H9 (cell line): ENCODE data around the gene ATL1. TPM values are rescaled to one million over a fixed set of nuclear protein-coding genes. Genes with fewer than 3 reads are reported as not detected.
A peak's percentile ranks its signal among the peaks of the same experiment; 100 is the strongest.

ENCODE experiments used
- DNase-seq: peaks from one replicate; pipeline ENCODE4 v3.0.0-alpha.2; 2017
- H2AFZ ChIP-seq: one replicate; pipeline ENCODE4 v1.6.1; 2013; ENCODE audit warnings: mild to moderate bottlenecking, low read length, control low read depth, moderate library complexity
- H2AK5ac ChIP-seq: 2 replicates; pipeline ENCODE4 v1.6.1; 2013; ENCODE audit warnings: low read length, control low read depth, mixed read lengths; ENCODE audit not compliant: insufficient read length
- H2BK120ac ChIP-seq: one replicate; pipeline ENCODE4 v1.6.1; 2013; ENCODE audit warnings: low read depth, mild to moderate bottlenecking, low read length, control low read depth, inconsistent platforms; ENCODE audit not compliant: poor library complexity, severe bottlenecking
- H2BK12ac ChIP-seq: 2 replicates; pipeline ENCODE4 v1.6.1; 2013; ENCODE audit warnings: low read length, control low read depth, mixed read lengths, low read depth; ENCODE audit not compliant: insufficient read length
- H2BK15ac ChIP-seq: 2 replicates; pipeline ENCODE4 v1.6.1; 2013; ENCODE audit warnings: low read depth, low read length, control low read depth
- H2BK20ac ChIP-seq: one replicate; pipeline ENCODE4 v1.6.1; 2013; ENCODE audit warnings: low read depth, mild to moderate bottlenecking, low read length, control low read depth, inconsistent platforms; ENCODE audit not compliant: poor library complexity, severe bottlenecking
- H2BK5ac ChIP-seq: 2 replicates; pipeline ENCODE4 v1.6.1; 2013; ENCODE audit warnings: low read length, control low read depth, mixed read lengths; ENCODE audit not compliant: insufficient read length
- H3K14ac ChIP-seq: 2 replicates; pipeline ENCODE4 v1.6.1; 2013; ENCODE audit warnings: low read length, control low read depth; ENCODE audit not compliant: insufficient read depth
- H3K18ac ChIP-seq: 2 replicates; pipeline ENCODE4 v1.6.1; 2013; ENCODE audit warnings: low read depth, mild to moderate bottlenecking, mixed read lengths, low read length, control low read depth; ENCODE audit not compliant: insufficient read length
- H3K23ac ChIP-seq: 2 replicates; pipeline ENCODE4 v1.6.1; 2013; ENCODE audit warnings: low read length, control low read depth, mixed read lengths, low read depth; ENCODE audit not compliant: insufficient read length
- H3K23me2 ChIP-seq: 2 replicates; pipeline ENCODE4 v1.6.1; 2013; ENCODE audit warnings: low read depth, mild to moderate bottlenecking, mixed read lengths, low read length, control low read depth; ENCODE audit not compliant: insufficient read length, poor library complexity, severe bottlenecking
- H3K27ac ChIP-seq: 2 replicates; pipeline ENCODE4 v1.5.1; 2013; ENCODE audit warnings: low read length, control low read depth, mixed read lengths, low read depth; ENCODE audit not compliant: insufficient read length
- H3K27me3 ChIP-seq: 2 replicates; pipeline ENCODE4 v1.6.1; 2013; ENCODE audit warnings: low read length, control low read depth, inconsistent platforms; ENCODE audit not compliant: insufficient read depth
- H3K4ac ChIP-seq: 2 replicates; pipeline ENCODE4 v1.6.1; 2013; ENCODE audit warnings: low read depth, mild to moderate bottlenecking, control low read depth, inconsistent platforms, low read length, moderate library complexity
- H3K4me1 ChIP-seq: 2 replicates; pipeline ENCODE4 v1.6.1; 2013; ENCODE audit warnings: low read length, control low read depth, inconsistent platforms; ENCODE audit not compliant: insufficient read depth
- H3K4me2 ChIP-seq: 2 replicates; pipeline ENCODE4 v1.6.1; 2013; ENCODE audit warnings: low read length, control low read depth, mixed read lengths; ENCODE audit not compliant: insufficient read length, insufficient read depth
- H3K56ac ChIP-seq: 2 replicates; pipeline ENCODE4 v1.6.1; 2013; ENCODE audit warnings: low read depth, mild to moderate bottlenecking, mixed read lengths, low read length, control low read depth; ENCODE audit not compliant: insufficient read length
- H3K79me1 ChIP-seq: 2 replicates; pipeline ENCODE4 v1.6.1; 2013; ENCODE audit warnings: low read depth, mild to moderate bottlenecking, moderate library complexity, low read length, control low read depth, inconsistent platforms; ENCODE audit not compliant: insufficient read depth, poor library complexity, severe bottlenecking
- H3K79me2 ChIP-seq: 2 replicates; pipeline ENCODE4 v1.6.1; 2013; ENCODE audit warnings: low read length, control low read depth, inconsistent platforms; ENCODE audit not compliant: insufficient read depth
- H3K9ac ChIP-seq: 2 replicates; pipeline ENCODE4 v1.6.1; 2013; ENCODE audit warnings: low read length, control low read depth, mixed read lengths; ENCODE audit not compliant: insufficient read length; ENCODE audit errors: extremely low read depth
- H3K9me3 ChIP-seq: one replicate; pipeline ENCODE4 v1.6.1; 2013; ENCODE audit warnings: low read depth, low read length, inconsistent platforms; ENCODE audit not compliant: control insufficient read depth
- H3T11ph ChIP-seq: one replicate; pipeline ENCODE4 v1.6.1; 2013; ENCODE audit warnings: mild to moderate bottlenecking, low read length, control low read depth, inconsistent platforms
- H4K20me1 ChIP-seq: one replicate; pipeline ENCODE4 v1.6.1; 2013; ENCODE audit not compliant: control insufficient read depth, insufficient read length, insufficient read depth
- H4K5ac ChIP-seq: 2 replicates; pipeline ENCODE4 v1.6.1; 2013; ENCODE audit warnings: low read depth, mild to moderate bottlenecking, mixed read lengths, low read length, control low read depth; ENCODE audit not compliant: insufficient read length
- H4K8ac ChIP-seq: replicated peaks from 2 replicates; pipeline ENCODE4 v1.6.1; 2013; ENCODE audit warnings: low read length, control low read depth, mixed read lengths, low read depth; ENCODE audit not compliant: insufficient read length
- H4K91ac ChIP-seq: 2 replicates; pipeline ENCODE4 v1.6.1; 2013; ENCODE audit warnings: low read depth, mild to moderate bottlenecking, moderate library complexity, mixed read lengths, low read length, control low read depth; ENCODE audit not compliant: insufficient read length
- H3K27ac Mint-ChIP-seq, 3 experiments: 2 replicates in 2 of 3; 3 replicates in 1 of 3; pipeline ENCODE4 v1.8.0; 2020 to 2021; ENCODE audit warnings: mixed read lengths in 3 of 3, mild to moderate bottlenecking in 1 of 3, moderate library complexity in 1 of 3
- H3K27me3 Mint-ChIP-seq: 2 replicates; pipeline ENCODE4 v1.8.0; 2021; ENCODE audit warnings: low read depth, mild to moderate bottlenecking, moderate library complexity, mixed read lengths
- H3K36me3 Mint-ChIP-seq, 3 experiments: 2 replicates in 2 of 3; 3 replicates in 1 of 3; pipeline ENCODE4 v1.8.0; 2020 to 2021; ENCODE audit warnings: low read depth in 3 of 3, mixed read lengths in 3 of 3; ENCODE audit not compliant: insufficient read depth in 1 of 3
- H3K4me1 Mint-ChIP-seq, 2 experiments: 2 replicates each; pipeline ENCODE4 v1.8.0; 2020; ENCODE audit warnings: mixed read lengths in 2 of 2
- H3K4me3 Mint-ChIP-seq, 2 experiments: 2 replicates in 1 of 2; 3 replicates in 1 of 2; pipeline ENCODE4 v1.8.0; 2020 to 2021; ENCODE audit warnings: mild to moderate bottlenecking in 2 of 2, mixed read lengths in 2 of 2, moderate library complexity in 1 of 2
- H3K9me3 Mint-ChIP-seq, 2 experiments: 2 replicates in 1 of 2; 3 replicates in 1 of 2; pipeline ENCODE4 v1.8.0; 2020; ENCODE audit warnings: mild to moderate bottlenecking in 2 of 2, mixed read lengths in 2 of 2, moderate library complexity in 1 of 2
- WGBS: extraction: QIAGEN DNeasy Blood & Tissue Kit; methylation state at CpG from one replicate; pipeline ENCODE4 v1.1.7; 2013; ENCODE audit warnings: missing lambda C conversion rate, low lambda C conversion rate, mixed read lengths; ENCODE audit not compliant: insufficient read length; ENCODE audit errors: extremely low coverage; 5-methylcytosine and 5-hydroxymethylcytosine counted together
- total RNA-seq: library from RNA; stranded (reverse); gene quantifications from 2 replicates; pipeline ENCODE4 v1.2.1, GENCODE V29; 2021
- TF ChIP-seq, protein P1 (sequence below): fragments of 200-600 bp; sonication (generic); conservative IDR thresholded peaks from 3 replicates; pipeline ENCODE4 v1.8.0; 2021; ENCODE audit warnings: antibody characterized with exemption, mild to moderate bottlenecking

The ATL1 gene
- total RNA-seq, 1 experiment from 2014 or later: 3.0 TPM

DNA sequence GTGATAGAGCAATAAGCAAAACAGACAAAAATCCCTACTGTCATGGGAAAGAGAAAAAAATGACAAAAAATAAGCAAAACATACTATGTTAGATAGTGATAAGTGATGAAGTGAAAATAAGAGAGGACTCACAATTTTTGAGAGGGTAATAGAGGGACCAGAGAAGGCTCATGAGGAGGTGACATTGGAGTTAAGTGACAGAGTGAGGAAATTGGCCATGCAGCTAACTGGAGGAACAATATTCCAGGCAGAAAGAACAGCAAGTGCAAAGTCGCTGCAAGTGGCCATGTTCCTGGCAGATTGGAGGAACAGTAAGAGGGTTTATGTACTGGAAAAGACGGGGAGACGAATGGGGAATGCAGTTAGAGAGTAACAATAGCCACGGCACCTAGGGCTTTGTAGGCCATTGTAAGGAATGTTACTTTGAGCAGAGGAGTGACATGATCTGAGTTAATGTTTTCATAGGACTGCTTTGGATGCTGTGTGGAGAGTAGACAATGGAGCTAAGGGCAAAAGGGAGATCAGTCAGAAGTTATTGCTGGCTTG is 109.6 kb downstream of the ATL1 start:
- Mint-ChIP-seq H3K4me3 (no peak overlapping the region), H3K36me3 (peaks cover 4 to 8% (median 7%) of the 10 kb centered on the region in 3 experiments; a peak in 6 of 7 replicates), H3K4me1 (peaks cover 13 to 17% of the 10 kb centered on the region in 2 experiments), H3K27me3 (no peaks in the 10 kb centered on the region), H3K9me3 (no peaks in the 10 kb centered on the region), H3K27ac (no peak overlapping the region)
- peak overlapping the region; percentile 7 for H2BK20ac ChIP-seq
- H3T11ph ChIP-seq: peak overlapping the region; percentile 77
- WGBS: no CpG with 5 or more reads among the region's 4 CpGs
- peak overlapping the region; percentile 86 for H4K5ac ChIP-seq
- H3K4me2 ChIP-seq: peak overlapping the region; percentile 72
- H3K23ac ChIP-seq: no peak overlapping the region
- peaks cover 9% of the 10 kb centered on the region for H3K4me1 ChIP-seq
- no peak overlapping the region for H3K56ac ChIP-seq
- peak overlapping the region; percentile 77 for H3K27ac ChIP-seq
- no peaks in the 10 kb centered on the region for H4K20me1 ChIP-seq
- TF ChIP-seq, protein P1, sequence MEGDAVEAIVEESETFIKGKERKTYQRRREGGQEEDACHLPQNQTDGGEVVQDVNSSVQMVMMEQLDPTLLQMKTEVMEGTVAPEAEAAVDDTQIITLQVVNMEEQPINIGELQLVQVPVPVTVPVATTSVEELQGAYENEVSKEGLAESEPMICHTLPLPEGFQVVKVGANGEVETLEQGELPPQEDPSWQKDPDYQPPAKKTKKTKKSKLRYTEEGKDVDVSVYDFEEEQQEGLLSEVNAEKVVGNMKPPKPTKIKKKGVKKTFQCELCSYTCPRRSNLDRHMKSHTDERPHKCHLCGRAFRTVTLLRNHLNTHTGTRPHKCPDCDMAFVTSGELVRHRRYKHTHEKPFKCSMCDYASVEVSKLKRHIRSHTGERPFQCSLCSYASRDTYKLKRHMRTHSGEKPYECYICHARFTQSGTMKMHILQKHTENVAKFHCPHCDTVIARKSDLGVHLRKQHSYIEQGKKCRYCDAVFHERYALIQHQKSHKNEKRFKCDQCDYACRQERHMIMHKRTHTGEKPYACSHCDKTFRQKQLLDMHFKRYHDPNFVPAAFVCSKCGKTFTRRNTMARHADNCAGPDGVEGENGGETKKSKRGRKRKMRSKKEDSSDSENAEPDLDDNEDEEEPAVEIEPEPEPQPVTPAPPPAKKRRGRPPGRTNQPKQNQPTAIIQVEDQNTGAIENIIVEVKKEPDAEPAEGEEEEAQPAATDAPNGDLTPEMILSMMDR: no peak
- no peaks in the 10 kb centered on the region for H3K27me3 ChIP-seq
- H2BK15ac ChIP-seq: no peak overlapping the region
- no peaks in the 10 kb centered on the region for H3K79me1 ChIP-seq
- peaks cover 11% of the 10 kb centered on the region; the same call in 1 of the 2 replicates for H3K79me2 ChIP-seq
- H3K9ac ChIP-seq: peak overlapping the region; percentile 9
- no peaks in the 10 kb centered on the region for H3K23me2 ChIP-seq
- no peak overlapping the region for H4K91ac ChIP-seq
- no peak overlapping the region for H4K8ac ChIP-seq
- peak overlapping the region; percentile 93 for H2BK12ac ChIP-seq
- peak overlapping the region; percentile 69 for H2AFZ ChIP-seq
- no peak overlapping the region for H2BK5ac ChIP-seq
- no peaks in the 10 kb centered on the region for H3K9me3 ChIP-seq
- no peak for DNase-seq
- no peak overlapping the region for H2BK120ac ChIP-seq
- H3K14ac ChIP-seq: peak overlapping the region; percentile 33; the same call in 1 of the 2 replicates
- no peak overlapping the region for H2AK5ac ChIP-seq
- no peak overlapping the region; the same call in 1 of the 2 replicates for H3K4ac ChIP-seq
- peak overlapping the region; percentile 33 for H3K18ac ChIP-seq
